Measurements from ENCODE around the gene SLC37A4.

The SLC37A4 gene

DNA sequence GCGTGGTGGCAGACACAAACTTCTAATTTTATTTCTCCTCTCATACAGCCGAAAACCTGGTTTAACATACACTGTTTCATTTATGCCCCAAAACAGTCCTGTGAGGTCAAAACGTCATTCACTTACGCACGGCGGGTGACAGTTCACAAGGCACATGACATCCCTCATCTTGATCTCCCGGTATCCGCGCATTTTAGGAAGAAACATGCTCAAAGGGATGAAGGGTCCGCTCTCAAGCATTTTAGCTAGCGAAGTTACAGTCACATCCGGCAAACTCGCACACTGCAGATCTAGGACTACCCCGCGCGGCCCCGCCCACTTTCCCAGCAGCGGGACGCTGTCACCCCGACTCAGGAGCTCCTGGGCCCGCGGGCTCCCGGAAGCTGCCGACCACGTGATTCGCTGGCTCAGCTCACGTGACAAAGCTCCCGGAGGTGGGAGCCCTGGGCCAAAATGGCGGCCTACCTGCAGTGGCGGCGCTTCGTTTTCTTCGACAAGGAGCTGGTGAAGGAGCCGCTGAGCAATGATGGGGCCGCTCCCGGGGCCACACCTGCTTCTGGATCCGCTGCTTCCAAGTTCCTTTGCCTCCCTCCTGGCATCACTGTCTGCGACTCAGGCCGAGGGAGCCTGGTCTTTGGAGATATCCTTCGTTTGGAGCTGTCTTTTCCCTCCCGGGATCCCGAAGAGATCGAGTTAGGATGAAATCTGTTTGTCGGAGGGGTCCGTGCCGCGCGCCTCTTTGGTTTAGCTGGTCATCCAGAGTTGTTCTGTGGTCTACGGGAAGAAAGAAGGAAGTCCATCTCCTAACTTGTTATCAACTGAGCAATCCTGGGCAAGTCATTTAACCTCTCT is 36.9 kb upstream of the SLC37A4 start, which contains the start of gene VPS11:
VPS11 (plus strand) TSS at position 448 of the 852 bp plus-strand sequence; CDS start at position 454, 6 bp downstream.
- H3K27ac ChIP-seq (ENCODE audit: low read depth, low read length): peak within 1 kb of the TSS; percentile 59
- peaks cover 29% of the 10 kb centered on the region for H3K36me3 ChIP-seq (ENCODE audit: control insufficient read depth, low read length)
- H3K9me2 ChIP-seq (replicated peaks; ENCODE audit: control insufficient read depth, low read length): no peaks in the 10 kb centered on the region
- H3K9me3 ChIP-seq (ENCODE audit: control insufficient read depth, insufficient read depth, low read length): no peaks in the 10 kb centered on the region
- peaks cover 21% of the 10 kb centered on the region for H3K4me1 ChIP-seq (ENCODE audit: control insufficient read depth, low read length)
- peaks cover 7% of the 10 kb centered on the region; the same call in 1 of the 2 replicates for H3F3A ChIP-seq (ENCODE audit: control insufficient read depth, insufficient read depth)
- TF ChIP-seq, protein P1, sequence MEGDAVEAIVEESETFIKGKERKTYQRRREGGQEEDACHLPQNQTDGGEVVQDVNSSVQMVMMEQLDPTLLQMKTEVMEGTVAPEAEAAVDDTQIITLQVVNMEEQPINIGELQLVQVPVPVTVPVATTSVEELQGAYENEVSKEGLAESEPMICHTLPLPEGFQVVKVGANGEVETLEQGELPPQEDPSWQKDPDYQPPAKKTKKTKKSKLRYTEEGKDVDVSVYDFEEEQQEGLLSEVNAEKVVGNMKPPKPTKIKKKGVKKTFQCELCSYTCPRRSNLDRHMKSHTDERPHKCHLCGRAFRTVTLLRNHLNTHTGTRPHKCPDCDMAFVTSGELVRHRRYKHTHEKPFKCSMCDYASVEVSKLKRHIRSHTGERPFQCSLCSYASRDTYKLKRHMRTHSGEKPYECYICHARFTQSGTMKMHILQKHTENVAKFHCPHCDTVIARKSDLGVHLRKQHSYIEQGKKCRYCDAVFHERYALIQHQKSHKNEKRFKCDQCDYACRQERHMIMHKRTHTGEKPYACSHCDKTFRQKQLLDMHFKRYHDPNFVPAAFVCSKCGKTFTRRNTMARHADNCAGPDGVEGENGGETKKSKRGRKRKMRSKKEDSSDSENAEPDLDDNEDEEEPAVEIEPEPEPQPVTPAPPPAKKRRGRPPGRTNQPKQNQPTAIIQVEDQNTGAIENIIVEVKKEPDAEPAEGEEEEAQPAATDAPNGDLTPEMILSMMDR (IDR thresholded peaks at IDR 0.05; ENCODE audit: low read depth, low read length, poor library complexity, severe bottlenecking): no peak
- no peak for TF ChIP-seq EZH2phosphoT487 (IDR thresholded peaks at IDR 0.05; ENCODE audit: borderline replicate concordance, low read length)
- peak within 1 kb of the TSS; percentile 91 for H3K4me3 ChIP-seq (ENCODE audit: low read length)
- no peaks in the 10 kb centered on the region for H4K20me1 ChIP-seq (ENCODE audit: control insufficient read depth, insufficient read depth, low read depth, low read length)
- H3K79me2 ChIP-seq (ENCODE audit: control insufficient read depth, low read length): peaks cover 37% of the 10 kb centered on the region
- no peaks in the 10 kb centered on the region for H3K27me3 ChIP-seq (ENCODE audit: control insufficient read depth, low read length)
- H3K4me2 ChIP-seq (ENCODE audit: low read length): peak within 1 kb of the TSS; percentile 76

DNA sequence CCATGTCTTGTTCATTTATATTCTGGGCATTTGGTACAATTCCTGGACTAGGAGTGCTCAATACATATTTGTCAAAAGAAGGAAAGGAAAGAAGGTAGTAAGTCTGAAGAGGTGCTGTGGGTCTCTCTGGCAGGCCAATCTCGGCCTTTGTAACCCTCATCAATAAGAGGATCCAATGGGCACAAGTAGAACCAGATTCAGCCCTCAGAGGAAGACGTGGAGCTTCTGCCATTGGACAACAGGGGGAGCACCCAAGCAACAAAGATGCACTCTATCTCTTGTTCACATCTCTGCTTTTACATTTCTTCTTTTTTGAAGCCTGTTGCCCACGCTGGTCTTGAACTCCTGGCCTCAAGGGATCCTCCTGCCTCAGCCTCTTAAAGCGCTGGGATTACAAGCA is 34.7 kb upstream of the SLC37A4 start:
- no peak for TF ChIP-seq EZH2phosphoT487 (IDR thresholded peaks at IDR 0.05; ENCODE audit: borderline replicate concordance, low read length)
- TF ChIP-seq, protein P1 (IDR thresholded peaks at IDR 0.05; ENCODE audit: low read depth, low read length, poor library complexity, severe bottlenecking): peak; percentile 74
- peaks cover 21% of the 10 kb centered on the region for H3K4me1 ChIP-seq (ENCODE audit: control insufficient read depth, low read length)
- no peaks in the 10 kb centered on the region for H3K27me3 ChIP-seq (ENCODE audit: control insufficient read depth, low read length)
- peaks cover 12% of the 10 kb centered on the region for H3K36me3 ChIP-seq (ENCODE audit: control insufficient read depth, low read length)
- H3K9me3 ChIP-seq (ENCODE audit: control insufficient read depth, insufficient read depth, low read length): no peaks in the 10 kb centered on the region
- H3F3A ChIP-seq (ENCODE audit: control insufficient read depth, insufficient read depth): peaks cover 7% of the 10 kb centered on the region; the same call in 1 of the 2 replicates
- H3K4me3 ChIP-seq (ENCODE audit: low read length): peak overlapping the region; percentile 7; the same call in 1 of the 2 replicates
- H4K20me1 ChIP-seq (ENCODE audit: control insufficient read depth, insufficient read depth, low read depth, low read length): no peaks in the 10 kb centered on the region
- H3K9me2 ChIP-seq (replicated peaks; ENCODE audit: control insufficient read depth, low read length): no peaks in the 10 kb centered on the region
- H3K4me2 ChIP-seq (ENCODE audit: low read length): peak overlapping the region; percentile 76
- no peak overlapping the region for H3K27ac ChIP-seq (ENCODE audit: low read depth, low read length)
- H3K79me2 ChIP-seq (ENCODE audit: control insufficient read depth, low read length): peaks cover 37% of the 10 kb centered on the region

DNA sequence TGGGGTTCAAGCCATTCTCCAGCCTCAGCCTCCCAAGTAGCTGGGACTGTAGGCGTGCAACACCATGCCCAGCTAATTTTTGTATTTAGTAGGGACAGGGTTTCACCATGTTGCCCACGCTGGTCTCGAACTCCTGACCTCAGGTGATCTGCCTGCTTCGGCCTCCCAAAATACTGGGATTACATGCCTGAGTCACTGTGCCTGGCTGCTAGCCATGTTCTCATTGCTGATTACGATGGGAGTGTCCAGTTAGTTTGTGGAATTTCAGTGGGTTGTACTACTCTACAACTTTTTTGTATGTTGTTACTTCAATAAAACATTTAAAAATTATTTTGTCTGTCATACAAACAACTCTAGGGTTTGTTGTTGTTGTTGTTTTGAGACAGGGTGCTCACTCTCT is 32.1 kb upstream of the SLC37A4 start:
- Histone ChIP-seq H3K79me2 (ENCODE audit: control insufficient read depth, low read length) (peaks cover 25% of the 10 kb centered on the region), H3K4me3 (ENCODE audit: low read length) (no peak overlapping the region), H3K9me2 (replicated peaks; ENCODE audit: control insufficient read depth, low read length) (no peaks in the 10 kb centered on the region), H3K27ac (ENCODE audit: low read depth, low read length) (no peak overlapping the region), H3K36me3 (ENCODE audit: control insufficient read depth, low read length) (0 out of 2 replicates have a peak, but pooled peaks cover 2% of the 10 kb centered on the region), H3K4me1 (ENCODE audit: control insufficient read depth, low read length) (peaks cover 22% of the 10 kb centered on the region), H3K4me2 (ENCODE audit: low read length) (no peak overlapping the region), H4K20me1 (ENCODE audit: control insufficient read depth, insufficient read depth, low read depth, low read length) (no peaks in the 10 kb centered on the region), H3K27me3 (ENCODE audit: control insufficient read depth, low read length) (no peaks in the 10 kb centered on the region), H3K9me3 (ENCODE audit: control insufficient read depth, insufficient read depth, low read length) (no peaks in the 10 kb centered on the region), H3F3A (ENCODE audit: control insufficient read depth, insufficient read depth) (peaks cover 7% of the 10 kb centered on the region; the same call in 1 of the 2 replicates)
- TF ChIP-seq, protein P1 (IDR thresholded peaks at IDR 0.05; ENCODE audit: low read depth, low read length, poor library complexity, severe bottlenecking): no peak
- no peak for TF ChIP-seq EZH2phosphoT487 (IDR thresholded peaks at IDR 0.05; ENCODE audit: borderline replicate concordance, low read length)

Measured in DOHH2 (cell line).